HepG2 (cell line): ENCODE measurements around the gene PRKACB. TPM values are rescaled to one million over a fixed set of nuclear protein-coding genes. Genes with fewer than 3 reads are reported as not detected.

ENCODE experiments used
- ATAC-seq: fragments of 200-7000 bp; cut with Tn5 transposase; 3 replicates; pipeline ENCODE4 v1.9.1; 2020; ENCODE audit warnings: mild to moderate bottlenecking, moderate library complexity
- BruUV-seq: library from RNA; stranded (reverse); fragments of 400-500 nt; replicated peaks from 2 replicates; lab custom pipeline; 2021; lab: Mats Ljungman, UMichigan
- CTCF ChIA-PET: fragments of 300-600 bp; formaldehyde crosslinking; extraction: SDS; loops from one replicate; lab custom pipeline; 2021; ENCODE audit warnings: low total read pairs, inconsistent platforms, low intra/inter-chr PET ratio; lab: Yijun Ruan, JAX
- POLR2A ChIA-PET: fragments of 350-600 bp; sonication (Branson Sonifier 250); formaldehyde crosslinking; loops from one replicate; lab custom pipeline; 2020; ENCODE audit warnings: antibody characterized with exemption, inconsistent platforms; lab: Yijun Ruan, JAX
- DNase-seq: peaks from one replicate; pipeline ENCODE4 v3.0.0-alpha.2; 2015; ENCODE audit warnings: low spot score
- FAIRE-seq: peaks from 3 replicates; lab custom pipeline; 2011; peaks lifted over from hg19 to GRCh38; lab: Jason Lieb, UNC
- H2AFZ ChIP-seq: one replicate; pipeline ENCODE4 v1.6.1; 2011; ENCODE audit warnings: low read length, inconsistent platforms
- H3K27ac ChIP-seq: fragments of 300-600 bp; 3 replicates; pipeline ENCODE4 v1.8.0; 2011; ENCODE audit warnings: mixed run types, mild to moderate bottlenecking, mixed read lengths, low read length, inconsistent platforms; ENCODE audit not compliant: insufficient read depth; ENCODE audit errors: extremely low read length
- H3K27me3 ChIP-seq, 2 experiments: fragments of 200-600 bp in 1 of 2; 2 replicates in 1 of 2; 3 replicates in 1 of 2; pipeline versions ENCODE4 v1.6.0 to v1.8.0; 2011; ENCODE audit warnings: low read length in 2 of 2, mild to moderate bottlenecking in 2 of 2, moderate library complexity in 2 of 2, inconsistent platforms in 1 of 2; ENCODE audit not compliant: insufficient read depth in 2 of 2, control insufficient read depth in 1 of 2
- H3K36me3 ChIP-seq, 2 experiments: fragments of 200-600 bp in 1 of 2; replicated peaks in 1 of 2; 2 replicates in 1 of 2; 3 replicates in 1 of 2; pipeline versions ENCODE4 v1.5.1 to v1.8.0; 2011; ENCODE audit warnings: low read length in 2 of 2, inconsistent platforms in 1 of 2; ENCODE audit not compliant: insufficient read depth in 2 of 2, control insufficient read depth in 1 of 2
- H3K4me1 ChIP-seq: 2 replicates; pipeline ENCODE4 v1.5.1; 2012; ENCODE audit warnings: low read length, inconsistent platforms; ENCODE audit not compliant: insufficient read depth
- H3K4me2 ChIP-seq: 2 replicates; pipeline ENCODE4 v1.6.0; 2011; ENCODE audit warnings: low read depth, low read length, inconsistent platforms
- H3K4me3 ChIP-seq, 3 experiments: fragments of 200-600 bp in 1 of 3; sonication (generic), shearing (Covaris generic) in 1 of 3; replicated peaks in 1 of 3; 2 replicates each; pipeline ENCODE4 v1.5.1; 2011 to 2016; ENCODE audit warnings: low read length in 3 of 3, inconsistent platforms in 2 of 3, low read depth in 2 of 3, mild to moderate bottlenecking in 2 of 3, control low read depth in 1 of 3, mixed read lengths in 1 of 3; ENCODE audit not compliant: insufficient read depth in 1 of 3
- H3K79me2 ChIP-seq: one replicate; pipeline ENCODE4 v1.6.1; 2011; ENCODE audit warnings: low read length, inconsistent platforms; ENCODE audit not compliant: insufficient read depth
- H3K9ac ChIP-seq: 2 replicates; pipeline ENCODE4 v1.6.0; 2011; ENCODE audit warnings: mild to moderate bottlenecking, low read depth, low read length, inconsistent platforms; ENCODE audit not compliant: insufficient read depth
- H3K9me3 ChIP-seq: 2 replicates; pipeline ENCODE4 v1.5.1; 2012; ENCODE audit warnings: mild to moderate bottlenecking, low read length
- H4K20me1 ChIP-seq: 2 replicates; pipeline ENCODE4 v1.6.0; 2011; ENCODE audit warnings: inconsistent platforms, mild to moderate bottlenecking, low read length, moderate library complexity; ENCODE audit not compliant: insufficient read depth
- MBD4 ChIP-seq: IDR thresholded peaks from 2 replicates; pipeline ENCODE4 v1.6.1; 2012; ENCODE audit warnings: low read length, inconsistent platforms, borderline replicate concordance
- ZBTB38 ChIP-seq: sonication (generic); formaldehyde crosslinking; IDR thresholded peaks from 2 replicates; pipeline ENCODE4 v1.5.1; 2020; ENCODE audit warnings: mild to moderate bottlenecking, missing genetic modification reagents
- ZNF777 ChIP-seq: sonication (generic); formaldehyde crosslinking; IDR thresholded peaks from 2 replicates; pipeline ENCODE4 v1.4.0; 2020; ENCODE audit warnings: missing genetic modification reagents
- WGBS: methylation state at CpG from one replicate; pipeline ENCODE4 v1.1.6; 2017; ENCODE audit warnings: low lambda C conversion rate; 5-methylcytosine and 5-hydroxymethylcytosine counted together
- in situ Hi-C: cut with HindIII; loops from 2 replicates; pipeline ENCODE4 v1.10.0; 2017; ENCODE audit warnings: low pct_unique_long_range_greater_than_20kb; ENCODE audit not compliant: extremely low pct_ligation_motif_present
- intact Hi-C: fragments of 100-400 bp; cut with micrococcal nuclease; formaldehyde crosslinking; loops from one replicate; pipeline ENCODE4 v1.10.0; 2022; ENCODE audit not compliant: unreplicated experiment
- polyA plus RNA-seq, 8 experiments: library from polyadenylated mRNA; depleted of rRNA in 3 of 8; stranded (reverse) in 7 of 8; unstranded in 1 of 8; fragments of >200 nt; fragmentation: Illumina TruSeq in 4 of 8; extraction: Trizol in 4 of 8; gene quantifications; 2 replicates each; pipeline versions ENCODE4 v1.2.1 to v1.2.3, GENCODE V29; 2011 to 2016; ENCODE audit warnings: low read depth in 4 of 8, missing spikeins in 1 of 8, mixed read lengths in 1 of 8; ENCODE audit not compliant: insufficient read depth in 1 of 8
- total RNA-seq, 5 experiments: library from RNA; depleted of rRNA; stranded (reverse); fragments of >200 nt; fragmentation: Illumina TruSeq; extraction: Trizol; gene quantifications; 2 replicates each; pipeline ENCODE4 v1.2.3, GENCODE V29; 2016; ENCODE audit warnings: low read depth in 1 of 5
- TF ChIP-seq, protein P1 (sequence below): sonication (generic); formaldehyde crosslinking; IDR thresholded peaks from 2 replicates; pipeline ENCODE4 v1.8.0; 2022; ENCODE audit warnings: mild to moderate bottlenecking, missing genetic modification reagents

Gene PRKACB
- total and polyA plus RNA-seq, 2 of the 13 experiments (the other 11 are each of a cell fraction or from before 2014, with no cell fraction given), result 3.5 to 5.8 TPM

GRCh38 chr1:84164161-84164560 is 20.1 kb downstream of the PRKACB start:
- in situ Hi-C loops (no loop called here), intact Hi-C loops (no loop called here)
- no peak for ATAC-seq

GRCh38 chr1:84164567-84165021 is 20.5 kb downstream of the PRKACB start:
- no peak for ATAC-seq
- BruUV-seq, result no TSS peak
- POLR2A ChIA-PET, result no interaction called here
- no peaks in the 10 kb centered on the region for H3K9me3 ChIP-seq
- no peaks in the 10 kb centered on the region for H3K4me1 ChIP-seq
- FAIRE-seq, result no peak
- 69% methylated on average over 6 of the region's 6 CpGs for WGBS
- H3K27me3 ChIP-seq, result no peaks in the 10 kb centered on the region; a peak in 1 of 5 replicates
- H3K36me3 ChIP-seq, result no peaks in the 10 kb centered on the region
- CTCF ChIA-PET, result no interaction called here
- no peaks in the 10 kb centered on the region for H4K20me1 ChIP-seq
- DNase-seq, result no peak
- H3K27ac ChIP-seq, result no peak overlapping the region
- H3K9ac ChIP-seq, result no peak overlapping the region
- H3K79me2 ChIP-seq, result no peaks in the 10 kb centered on the region
- H2AFZ ChIP-seq, result no peak overlapping the region
- TF ChIP-seq ZNF777 (CRISPR knock-in tag), result no peak
- no peak for TF ChIP-seq MBD4
- TF ChIP-seq, protein P1, sequence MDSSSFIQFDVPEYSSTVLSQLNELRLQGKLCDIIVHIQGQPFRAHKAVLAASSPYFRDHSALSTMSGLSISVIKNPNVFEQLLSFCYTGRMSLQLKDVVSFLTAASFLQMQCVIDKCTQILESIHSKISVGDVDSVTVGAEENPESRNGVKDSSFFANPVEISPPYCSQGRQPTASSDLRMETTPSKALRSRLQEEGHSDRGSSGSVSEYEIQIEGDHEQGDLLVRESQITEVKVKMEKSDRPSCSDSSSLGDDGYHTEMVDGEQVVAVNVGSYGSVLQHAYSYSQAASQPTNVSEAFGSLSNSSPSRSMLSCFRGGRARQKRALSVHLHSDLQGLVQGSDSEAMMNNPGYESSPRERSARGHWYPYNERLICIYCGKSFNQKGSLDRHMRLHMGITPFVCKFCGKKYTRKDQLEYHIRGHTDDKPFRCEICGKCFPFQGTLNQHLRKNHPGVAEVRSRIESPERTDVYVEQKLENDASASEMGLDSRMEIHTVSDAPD, result no peak
- intact Hi-C loops, result no loop called here
- in situ Hi-C loops, result no loop called here
- no peak overlapping the region for H3K4me2 ChIP-seq
- no peak overlapping the region for H3K4me3 ChIP-seq

More at GRCh38 chr1:84164161-84164560, 20.1 kb downstream of the PRKACB start:
- no peak overlapping the region for H3K4me2 ChIP-seq
- H4K20me1 ChIP-seq, result no peaks in the 10 kb centered on the region
- ChIA-PET CTCF (no interaction called here), POLR2A (no interaction called here)
- TF ChIP-seq ZBTB38, result no peak
- no peaks in the 10 kb centered on the region for H3K79me2 ChIP-seq
- no peak overlapping the region for H2AFZ ChIP-seq
- DNase-seq, result no peak
- H3K9ac ChIP-seq, result no peak overlapping the region
- no TSS peak for BruUV-seq
- H3K36me3 ChIP-seq, result no peaks in the 10 kb centered on the region
- H3K27me3 ChIP-seq, result no peaks in the 10 kb centered on the region; a peak in 1 of 5 replicates
- FAIRE-seq, result no peak
- H3K27ac ChIP-seq, result no peak overlapping the region
- no peak overlapping the region for H3K4me3 ChIP-seq
- no peaks in the 10 kb centered on the region for H3K4me1 ChIP-seq
- no peaks in the 10 kb centered on the region for H3K9me3 ChIP-seq
- WGBS, result 74% methylated on average over 5 of the region's 5 CpGs
